COR-L47 (cell line): Measurements from ENCODE around the gene NCAM2.

ENCODE experiments used
- DNase-seq: peaks from one replicate; lab custom pipeline; 2025; lab: John Stamatoyannopoulos, UW

NCAM2 gene

GRCh38 chr21:20997636-20998455, at the start of gene NCAM2:
Gene NCAM2, plus strand, starts transcription at chr21:20998409.
- DNase-seq, result peak; percentile 75

GRCh38 chr21:20949884-20950283, 48.3 kb upstream of the NCAM2 start:
- no peak for DNase-seq

DNA sequence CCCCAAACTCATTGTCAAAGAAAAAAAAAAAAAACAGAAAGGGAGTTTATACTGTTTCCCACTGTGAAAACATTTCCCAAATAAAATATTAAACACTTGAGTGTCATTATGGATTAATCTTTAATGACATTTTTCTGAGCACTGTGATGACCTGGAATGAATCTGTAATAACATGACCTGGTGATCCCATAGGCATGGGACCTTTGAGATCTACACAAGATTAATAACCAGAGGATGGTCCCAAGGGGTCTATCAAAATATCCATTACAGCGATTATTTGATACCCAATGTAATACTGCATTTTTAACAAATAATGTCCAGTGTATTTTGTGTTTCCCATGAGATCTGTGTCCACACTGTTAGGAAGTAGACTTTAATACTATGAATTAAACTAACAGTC, 32.4 kb upstream of the NCAM2 start:
- DNase-seq, result no peak

DNA sequence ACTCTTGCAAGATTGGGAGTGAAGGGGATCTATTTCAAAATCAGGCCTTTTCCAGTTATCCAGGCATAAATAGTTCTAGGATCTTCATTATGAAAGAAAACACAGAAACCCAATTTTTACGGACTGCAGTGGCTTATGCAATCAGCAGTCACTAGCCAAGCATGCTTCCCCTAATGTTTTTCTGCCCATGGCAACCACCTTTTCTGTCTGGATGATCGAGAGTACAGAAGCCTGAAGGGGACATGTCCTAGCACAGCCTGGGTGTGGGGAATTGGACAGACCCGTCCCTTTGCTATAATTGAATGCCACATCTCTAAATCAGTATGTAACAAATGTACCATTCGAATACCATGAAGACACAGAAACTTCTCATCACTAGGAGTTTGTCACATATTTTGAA, 29.8 kb upstream of the NCAM2 start:
- DNase-seq, result no peak

- no peak for DNase-seq
Observed at GRCh38 chr21:20970691-20971090, 27.5 kb upstream of the NCAM2 start.

DNA sequence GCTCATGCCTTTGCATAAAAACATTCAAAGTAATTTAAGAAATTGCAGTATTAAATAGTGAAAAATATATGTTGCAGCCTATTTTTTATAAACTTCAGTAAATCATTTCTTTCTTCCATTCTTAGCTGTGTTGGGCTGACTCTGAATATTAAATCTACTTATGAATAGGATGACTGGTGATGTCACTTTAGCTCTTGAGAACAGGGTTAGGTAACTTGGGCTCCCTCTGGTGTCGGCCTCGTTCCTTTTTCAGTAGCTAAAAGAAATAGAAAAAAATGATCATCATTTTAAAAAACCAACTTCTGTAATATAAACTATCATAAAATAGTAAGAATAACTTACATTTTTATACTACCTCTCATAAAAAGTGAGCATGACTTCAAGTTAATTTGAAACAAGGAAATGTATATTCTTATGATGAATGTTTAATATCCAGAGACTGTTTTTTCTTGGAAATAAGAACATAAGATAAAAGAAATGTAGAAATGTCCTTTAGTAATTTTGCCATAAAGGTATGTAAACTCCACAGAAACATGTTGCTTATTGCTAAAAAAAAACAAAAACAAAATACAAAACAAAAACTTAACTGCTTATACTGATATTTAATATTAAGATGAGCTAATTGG, 26.8 kb upstream of the NCAM2 start:
- peak; percentile 35 for DNase-seq

DNA sequence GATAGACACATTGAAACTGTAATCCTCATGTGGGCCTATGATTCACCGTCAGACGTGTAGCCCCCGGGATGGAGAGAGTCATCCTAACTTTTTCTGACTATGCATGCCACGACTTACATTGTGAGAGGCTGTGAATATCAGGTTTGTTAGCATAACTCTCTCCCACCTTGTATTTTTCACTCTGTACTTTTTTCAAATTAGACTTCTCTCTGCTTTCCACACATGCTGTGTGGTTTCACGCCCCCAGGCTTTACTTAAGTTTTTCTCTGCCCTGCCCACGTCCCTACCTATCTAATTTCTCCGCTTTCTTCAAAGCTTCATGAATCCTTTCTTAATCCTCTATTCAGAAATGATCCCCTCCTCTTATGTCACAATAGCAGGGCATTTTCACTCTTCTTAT, 3.4 kb upstream of the NCAM2 start:
- no peak for DNase-seq

DNA sequence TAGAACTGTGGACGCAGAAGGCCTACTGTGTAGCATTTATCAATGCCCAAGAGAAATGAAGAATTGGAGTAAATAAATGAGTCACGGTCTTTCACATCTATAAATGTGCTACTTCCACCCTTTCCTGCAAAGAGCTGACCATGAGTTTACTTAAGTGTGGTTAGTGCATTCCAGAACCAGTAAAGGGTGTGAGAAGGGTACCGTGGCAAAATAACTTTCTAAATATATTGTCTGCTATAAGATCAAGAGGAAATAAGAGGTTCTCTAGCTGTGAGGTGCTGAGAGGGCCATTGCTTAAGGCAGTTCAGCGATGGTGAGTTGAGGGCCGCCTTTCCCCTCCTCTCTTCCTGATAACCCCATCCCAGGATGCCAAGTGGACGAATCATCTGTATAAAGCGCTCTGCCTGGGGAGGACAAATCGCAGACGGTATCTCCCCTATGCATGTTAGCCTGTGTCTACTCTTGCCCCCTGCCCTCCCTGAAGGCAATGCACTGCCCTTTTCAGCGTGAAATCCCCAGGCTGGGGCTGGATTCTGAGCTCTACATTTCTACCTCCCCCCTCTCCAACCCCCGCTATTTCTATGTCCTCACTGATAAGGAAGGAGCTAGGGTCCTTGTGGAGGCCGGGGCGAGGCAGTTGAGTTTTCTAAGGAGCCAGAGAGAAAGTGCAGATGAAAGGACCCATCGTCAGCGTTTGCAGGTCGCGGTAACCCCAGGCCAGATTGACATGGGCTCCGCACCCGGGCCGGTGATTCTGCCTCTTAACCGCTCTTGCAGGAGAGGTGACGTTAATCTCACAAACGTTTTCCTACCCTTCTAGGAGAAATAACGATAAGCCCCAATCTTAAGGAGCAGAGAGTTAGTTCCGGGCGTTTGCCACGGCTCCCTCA, 1.5 kb upstream of the NCAM2 start:
- DNase-seq, result no peak

DNA sequence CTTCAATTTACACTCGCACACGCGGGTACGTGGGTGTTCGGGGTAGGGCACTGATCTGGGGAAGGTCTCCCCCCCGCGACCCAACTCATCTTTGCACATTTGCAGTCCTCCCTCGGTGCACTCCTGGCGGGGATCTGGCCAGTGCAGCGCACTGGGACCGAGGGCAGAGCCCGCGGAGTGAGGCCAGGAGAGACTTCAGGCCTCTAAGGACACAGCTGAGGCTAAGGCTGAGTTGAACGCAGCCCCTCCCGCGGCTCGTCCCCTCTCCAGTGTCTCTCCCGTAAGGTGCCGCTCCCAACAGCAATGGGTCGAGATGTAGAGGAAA, 936 bp upstream of the NCAM2 start:
- DNase-seq, result no peak

- DNase-seq, result no peak
Observed at GRCh38 chr21:20998456-20998789, 214 bp downstream of the NCAM2 start.

- no peak for DNase-seq
Observed at GRCh38 chr21:20998886-20999285, 677 bp downstream of the NCAM2 start.

- peak; percentile 36 for DNase-seq
Observed at GRCh38 chr21:20999659-21000058, 1.4 kb downstream of the NCAM2 start.

DNA sequence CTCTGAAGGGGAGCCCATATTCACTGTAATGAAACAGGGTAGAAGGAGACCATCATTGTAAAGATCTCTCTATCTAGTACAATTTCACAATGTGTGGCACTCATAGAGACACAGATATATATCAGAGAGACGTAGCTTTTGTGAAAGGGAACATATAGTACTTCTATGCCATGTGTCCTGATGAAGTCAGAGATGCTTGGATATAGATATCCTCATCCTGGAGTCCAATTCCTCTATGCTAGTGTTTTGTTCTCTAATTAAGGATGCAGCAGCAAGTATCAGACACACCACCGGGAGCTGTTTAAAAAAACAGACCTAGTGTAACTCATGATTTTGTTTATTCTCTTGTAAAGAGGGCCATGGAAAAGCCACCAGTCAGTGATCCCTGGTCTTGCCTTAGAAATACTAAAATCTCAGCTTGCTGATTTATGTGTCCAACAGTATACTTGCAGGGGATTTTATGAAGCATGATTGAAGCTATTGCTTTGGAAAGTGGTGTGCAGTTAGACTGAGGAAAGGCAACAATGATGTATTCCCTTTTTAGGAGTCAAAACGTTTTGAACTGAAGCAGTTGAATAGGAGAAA, 2.5 kb downstream of the NCAM2 start:
- DNase-seq, result no peak

GRCh38 chr21:21001591-21002100, 3.4 kb downstream of the NCAM2 start:
- DNase-seq, result no peak

DNA sequence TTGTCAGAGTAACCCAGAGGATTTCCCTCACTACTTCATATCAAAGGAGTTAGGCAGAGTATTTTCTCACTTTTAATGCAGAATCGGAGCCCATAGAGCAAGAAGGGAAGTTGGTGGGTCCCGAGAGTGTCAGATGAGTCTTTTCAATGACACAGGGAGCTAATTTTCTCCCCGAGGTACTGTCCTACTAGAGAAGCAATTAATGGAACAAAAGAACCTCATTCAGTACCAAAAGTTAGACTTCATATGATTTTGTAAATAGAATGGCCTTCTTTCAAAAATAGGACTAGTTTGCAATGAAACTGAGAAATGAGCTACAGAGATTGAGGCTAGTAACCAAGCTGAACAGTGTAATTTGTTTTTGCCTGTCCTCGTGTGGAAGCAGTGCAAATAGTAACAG, 3.9 kb downstream of the NCAM2 start:
- DNase-seq, result no peak

- peak; percentile 51 for DNase-seq
Observed at GRCh38 chr21:21003701-21004100, 5.5 kb downstream of the NCAM2 start.

DNA sequence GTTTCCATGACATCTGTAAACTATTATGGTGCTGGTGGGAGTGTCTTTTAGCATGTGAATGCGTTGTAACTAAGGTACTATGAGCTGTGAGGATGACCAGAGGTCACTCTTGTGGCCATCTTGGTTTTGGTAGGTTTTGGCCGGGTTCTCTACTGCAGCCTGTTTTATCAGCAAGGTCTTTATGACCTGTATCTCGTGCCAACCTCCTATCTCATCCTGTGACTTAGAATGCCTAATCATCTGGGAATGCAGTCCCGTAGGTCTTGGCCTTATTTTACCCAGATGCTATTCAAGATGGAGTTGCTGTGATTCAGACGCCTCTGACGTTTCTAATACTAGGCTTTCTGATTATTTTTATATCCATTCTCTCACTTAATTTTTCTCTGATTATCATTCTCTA, 9.4 kb downstream of the NCAM2 start:
- DNase-seq, result no peak

DNA sequence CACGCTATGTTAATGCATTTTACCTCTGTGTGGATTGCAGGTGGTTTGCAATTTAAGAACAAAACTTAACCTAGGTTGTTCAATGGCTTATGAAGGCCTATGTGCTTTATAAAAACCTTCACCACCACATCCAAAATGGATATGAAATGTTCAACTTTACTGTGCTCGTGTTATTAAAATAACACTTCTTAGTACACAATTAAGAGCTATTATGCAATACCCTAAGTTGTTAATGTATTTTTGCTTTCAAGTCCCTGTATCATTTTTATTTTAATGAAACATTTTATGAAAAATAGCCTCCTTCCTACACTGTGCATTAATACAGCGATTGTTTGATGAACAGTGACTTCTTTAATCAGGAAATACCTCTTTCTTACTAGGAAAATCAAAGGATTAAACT, 12.0 kb downstream of the NCAM2 start:
- DNase-seq, result no peak

- no peak for DNase-seq
Observed at GRCh38 chr21:21010698-21011097, 12.5 kb downstream of the NCAM2 start.

GRCh38 chr21:21018821-21019220, 20.6 kb downstream of the NCAM2 start:
- DNase-seq, result no peak

DNA sequence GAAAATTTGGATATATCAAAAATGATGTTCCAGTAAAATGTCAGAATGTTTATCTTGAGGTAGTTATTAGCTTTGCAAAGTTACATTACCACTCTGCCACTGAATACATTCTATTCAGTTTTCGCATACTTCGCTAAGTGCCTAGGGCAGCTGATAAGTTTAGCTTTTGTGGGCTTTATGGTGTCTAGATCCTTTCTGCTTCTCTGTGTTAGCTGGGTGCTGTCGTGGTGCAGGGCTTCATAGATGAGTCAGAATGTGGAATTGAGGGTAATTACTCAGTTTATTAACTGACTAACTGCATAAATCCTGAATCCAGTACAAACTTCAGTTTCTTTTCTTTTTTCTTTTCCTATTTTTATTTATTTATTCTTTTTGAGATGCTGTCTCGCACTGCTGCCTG, 21.5 kb downstream of the NCAM2 start:
- DNase-seq, result no peak

DNA sequence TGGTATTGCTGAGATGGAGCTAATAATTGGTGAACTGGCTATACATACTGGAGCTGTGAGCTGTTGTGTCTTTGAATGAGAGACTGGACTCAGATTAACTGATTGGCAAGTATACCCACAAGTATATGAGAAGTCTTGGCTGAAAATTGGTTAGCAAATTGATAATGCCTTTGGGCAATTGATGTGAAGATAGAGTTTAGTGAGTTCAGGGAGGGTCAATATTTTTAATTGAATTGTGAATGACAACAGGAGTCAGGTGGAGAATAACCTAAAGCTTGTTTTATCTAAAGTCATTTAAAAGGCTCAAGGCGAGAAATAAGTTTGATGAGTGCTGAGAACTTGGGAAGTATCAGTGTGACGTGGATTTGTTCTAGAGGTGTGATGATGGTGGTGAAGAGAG, 27.5 kb downstream of the NCAM2 start:
- no peak for DNase-seq
